ENCODE measurements around the gene FOS. TPM values are rescaled to one million over a fixed set of nuclear protein-coding genes. Genes with fewer than 3 reads are reported as not detected.
A peak's percentile ranks its signal among the peaks of the same experiment; 100 is the strongest.

The FOS gene
- total RNA-seq, 1 experiment from 2014 or later, result 149 TPM

DNA sequence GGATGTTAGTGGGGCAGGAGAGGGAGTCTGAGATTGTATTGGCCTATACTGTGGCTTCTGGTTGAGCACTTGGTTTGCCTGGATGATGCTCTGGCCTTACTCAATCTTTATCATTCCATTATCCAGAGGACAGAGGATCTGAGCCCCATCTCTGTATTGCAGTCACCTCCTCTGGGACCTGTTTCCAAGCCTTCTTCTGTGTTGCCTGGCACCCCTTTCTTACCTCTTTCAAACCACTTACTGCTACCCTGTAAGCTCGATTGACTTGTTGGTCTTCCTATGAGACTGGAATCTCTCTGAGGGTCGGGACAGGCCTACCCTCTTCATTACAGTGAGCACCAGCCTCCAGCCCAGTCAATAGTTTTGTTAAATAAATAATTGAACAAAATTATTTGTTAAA lies 3.0 kb upstream of the FOS start:
- H3K27ac Mint-ChIP-seq (ENCODE audit: unreplicated experiment), result no peak overlapping the region
- no peaks in the 10 kb centered on the region for H3K9me3 Mint-ChIP-seq (ENCODE audit: low read depth, unreplicated experiment)
- CTCF ChIA-PET, result interaction anchor here (0.9 to 1.7 kb wide), 2 partner anchors 9 to 36 kb away, joined by 4 read pairs; no protein-coding TSS in a partner anchor
- BruUV-seq (replicated peaks), result no TSS peak
- no peak for DNase-seq
- H3K4me1 Mint-ChIP-seq (ENCODE audit: low read depth, unreplicated experiment), result no peaks in the 10 kb centered on the region
- no peaks in the 10 kb centered on the region for H3K27me3 Mint-ChIP-seq (ENCODE audit: unreplicated experiment)
- H3K4me3 Mint-ChIP-seq (ENCODE audit: low read depth, unreplicated experiment), result no peak overlapping the region
- intact Hi-C loops (cut with micrococcal nuclease; ENCODE audit: unreplicated experiment), result no loop called here
- TF ChIP-seq, protein P1, sequence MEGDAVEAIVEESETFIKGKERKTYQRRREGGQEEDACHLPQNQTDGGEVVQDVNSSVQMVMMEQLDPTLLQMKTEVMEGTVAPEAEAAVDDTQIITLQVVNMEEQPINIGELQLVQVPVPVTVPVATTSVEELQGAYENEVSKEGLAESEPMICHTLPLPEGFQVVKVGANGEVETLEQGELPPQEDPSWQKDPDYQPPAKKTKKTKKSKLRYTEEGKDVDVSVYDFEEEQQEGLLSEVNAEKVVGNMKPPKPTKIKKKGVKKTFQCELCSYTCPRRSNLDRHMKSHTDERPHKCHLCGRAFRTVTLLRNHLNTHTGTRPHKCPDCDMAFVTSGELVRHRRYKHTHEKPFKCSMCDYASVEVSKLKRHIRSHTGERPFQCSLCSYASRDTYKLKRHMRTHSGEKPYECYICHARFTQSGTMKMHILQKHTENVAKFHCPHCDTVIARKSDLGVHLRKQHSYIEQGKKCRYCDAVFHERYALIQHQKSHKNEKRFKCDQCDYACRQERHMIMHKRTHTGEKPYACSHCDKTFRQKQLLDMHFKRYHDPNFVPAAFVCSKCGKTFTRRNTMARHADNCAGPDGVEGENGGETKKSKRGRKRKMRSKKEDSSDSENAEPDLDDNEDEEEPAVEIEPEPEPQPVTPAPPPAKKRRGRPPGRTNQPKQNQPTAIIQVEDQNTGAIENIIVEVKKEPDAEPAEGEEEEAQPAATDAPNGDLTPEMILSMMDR (IDR thresholded peaks at IDR 0.05; ENCODE audit: unreplicated experiment), result no peak
- peaks cover 40% of the 10 kb centered on the region for H3K36me3 Mint-ChIP-seq (ENCODE audit: insufficient read depth, unreplicated experiment)

DNA sequence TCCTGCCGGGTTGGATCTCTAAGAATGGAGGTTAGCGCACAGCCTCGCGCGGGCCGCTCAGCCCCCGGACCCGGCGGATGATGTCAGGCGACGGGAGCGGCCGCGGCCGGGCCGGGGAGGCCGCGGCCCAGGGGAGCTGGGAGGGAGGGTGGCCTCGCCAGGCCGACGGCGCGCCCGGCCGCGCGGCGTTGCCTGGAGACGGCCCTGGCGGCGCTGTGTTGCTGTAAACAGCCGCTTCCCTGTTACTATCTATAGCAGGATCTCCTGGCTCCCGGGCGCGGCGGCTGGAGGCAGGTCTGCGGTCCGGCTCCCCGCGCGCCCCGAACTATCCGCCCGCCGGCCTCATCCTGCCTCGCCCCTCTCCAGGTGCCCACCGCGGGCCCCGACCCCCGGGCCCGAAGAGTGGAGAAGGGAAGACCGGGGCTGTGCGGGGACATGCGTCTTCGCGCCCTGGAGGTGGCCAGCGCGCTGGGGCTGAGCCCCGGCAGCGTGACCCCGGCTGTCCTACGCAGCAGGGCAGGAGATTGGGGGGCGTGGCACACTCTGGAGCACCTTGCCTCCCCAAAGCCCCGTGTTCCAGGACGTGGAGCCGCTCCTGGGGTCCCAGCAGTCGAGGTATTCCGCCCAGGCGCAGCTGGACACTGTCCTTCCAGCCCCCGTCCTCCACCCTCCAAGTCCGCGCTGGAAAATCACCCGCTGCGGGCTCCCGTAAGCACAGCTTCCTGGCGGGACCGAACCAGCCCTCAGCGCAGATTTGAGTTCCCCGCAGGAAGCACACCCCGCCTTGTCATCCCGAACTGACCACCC lies 1.4 kb upstream of the FOS start:
- intact Hi-C loops (cut with micrococcal nuclease; ENCODE audit: unreplicated experiment), result no loop called here
- CTCF ChIA-PET, result interaction anchor here (1.0 to 1.7 kb wide), 4 partner anchors 11 to 24 kb away, joined by 3 to 10 read pairs (median 4); no protein-coding TSS in a partner anchor
- H3K4me3 Mint-ChIP-seq (ENCODE audit: low read depth, unreplicated experiment), result peak overlapping the region; percentile 94
- BruUV-seq (replicated peaks), result no TSS peak
- peak overlapping the region; percentile 98 for H3K27ac Mint-ChIP-seq (ENCODE audit: unreplicated experiment)
- peaks cover 56% of the 10 kb centered on the region for H3K36me3 Mint-ChIP-seq (ENCODE audit: insufficient read depth, unreplicated experiment)
- H3K4me1 Mint-ChIP-seq (ENCODE audit: low read depth, unreplicated experiment), result peaks cover 12% of the 10 kb centered on the region
- peak; percentile 89 for DNase-seq
- no peaks in the 10 kb centered on the region for H3K27me3 Mint-ChIP-seq (ENCODE audit: unreplicated experiment)
- TF ChIP-seq, protein P1 (IDR thresholded peaks at IDR 0.05; ENCODE audit: unreplicated experiment), result no peak
- no peaks in the 10 kb centered on the region for H3K9me3 Mint-ChIP-seq (ENCODE audit: low read depth, unreplicated experiment)

GRCh38 chr14:75277815-75278421 lies 710 bp upstream of the FOS start:
- H3K4me3 Mint-ChIP-seq (ENCODE audit: low read depth, unreplicated experiment), result peak overlapping the region; percentile 94
- peaks cover 63% of the 10 kb centered on the region for H3K36me3 Mint-ChIP-seq (ENCODE audit: insufficient read depth, unreplicated experiment)
- peak overlapping the region; percentile 98 for H3K27ac Mint-ChIP-seq (ENCODE audit: unreplicated experiment)
- BruUV-seq (replicated peaks), result TSS peak; percentile 90
- CTCF ChIA-PET, result interaction anchor here (0.5 to 1.7 kb wide), 4 partner anchors 18 to 58 kb away, joined by 3 to 10 read pairs (median 6); no protein-coding TSS in a partner anchor
- intact Hi-C loops (cut with micrococcal nuclease; ENCODE audit: unreplicated experiment), result no loop called here
- no peak for DNase-seq
- H3K9me3 Mint-ChIP-seq (ENCODE audit: low read depth, unreplicated experiment), result no peaks in the 10 kb centered on the region
- no peaks in the 10 kb centered on the region for H3K27me3 Mint-ChIP-seq (ENCODE audit: unreplicated experiment)
- TF ChIP-seq, protein P1 (IDR thresholded peaks at IDR 0.05; ENCODE audit: unreplicated experiment), result no peak
- peaks cover 12% of the 10 kb centered on the region for H3K4me1 Mint-ChIP-seq (ENCODE audit: low read depth, unreplicated experiment)

DNA sequence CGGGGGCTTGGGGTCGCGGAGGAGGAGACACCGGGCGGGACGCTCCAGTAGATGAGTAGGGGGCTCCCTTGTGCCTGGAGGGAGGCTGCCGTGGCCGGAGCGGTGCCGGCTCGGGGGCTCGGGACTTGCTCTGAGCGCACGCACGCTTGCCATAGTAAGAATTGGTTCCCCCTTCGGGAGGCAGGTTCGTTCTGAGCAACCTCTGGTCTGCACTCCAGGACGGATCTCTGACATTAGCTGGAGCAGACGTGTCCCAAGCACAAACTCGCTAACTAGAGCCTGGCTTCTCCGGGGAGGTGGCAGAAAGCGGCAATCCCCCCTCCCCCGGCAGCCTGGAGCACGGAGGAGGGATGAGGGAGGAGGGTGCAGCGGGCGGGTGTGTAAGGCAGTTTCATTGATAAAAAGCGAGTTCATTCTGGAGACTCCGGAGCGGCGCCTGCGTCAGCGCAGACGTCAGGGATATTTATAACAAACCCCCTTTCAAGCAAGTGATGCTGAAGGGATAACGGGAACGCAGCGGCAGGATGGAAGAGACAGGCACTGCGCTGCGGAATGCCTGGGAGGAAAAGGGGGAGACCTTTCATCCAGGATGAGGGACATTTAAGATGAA lies 630 bp downstream of the FOS start:
- no peaks in the 10 kb centered on the region for H3K27me3 Mint-ChIP-seq (ENCODE audit: unreplicated experiment)
- H3K36me3 Mint-ChIP-seq (ENCODE audit: insufficient read depth, unreplicated experiment), result peaks cover 76% of the 10 kb centered on the region
- TF ChIP-seq, protein P1 (IDR thresholded peaks at IDR 0.05; ENCODE audit: unreplicated experiment), result no peak
- CTCF ChIA-PET, result no interaction called here
- DNase-seq, result peak; percentile 51
- no TSS peak for BruUV-seq (replicated peaks)
- H3K4me3 Mint-ChIP-seq (ENCODE audit: low read depth, unreplicated experiment), result peak overlapping the region; percentile 94
- no peaks in the 10 kb centered on the region for H3K9me3 Mint-ChIP-seq (ENCODE audit: low read depth, unreplicated experiment)
- H3K27ac Mint-ChIP-seq (ENCODE audit: unreplicated experiment), result peak overlapping the region; percentile 98
- peaks cover 26% of the 10 kb centered on the region for H3K4me1 Mint-ChIP-seq (ENCODE audit: low read depth, unreplicated experiment)
- intact Hi-C loops (cut with micrococcal nuclease; ENCODE audit: unreplicated experiment), result no loop called here

All from Calu3 (cell line).